Calu3 (cell line): ENCODE data around the gene CIDEA. TPM values are rescaled to one million over a fixed set of nuclear protein-coding genes. Genes with fewer than 3 reads are reported as not detected.

ENCODE experiments used
- BruUV-seq: library from RNA; stranded (reverse); fragments of 400-500 nt; replicated peaks from 2 replicates; lab custom pipeline; 2021; lab: Mats Ljungman, UMichigan
- CTCF ChIA-PET: fragments of 300-600 bp; sonication (Branson Sonifier 250); formaldehyde crosslinking; loops from one replicate; lab custom pipeline; 2022; ENCODE audit warnings: antibody characterized with exemption; lab: Charles Lee
- DNase-seq: peaks from one replicate; pipeline ENCODE4 v3.0.0; 2022
- H3K27ac Mint-ChIP-seq: one replicate; pipeline ENCODE4 v1.8.0; 2022; ENCODE audit warnings: mixed read lengths; ENCODE audit not compliant: unreplicated experiment
- H3K27me3 Mint-ChIP-seq: one replicate; pipeline ENCODE4 v1.8.0; 2022; ENCODE audit warnings: mixed read lengths; ENCODE audit not compliant: unreplicated experiment
- H3K36me3 Mint-ChIP-seq: one replicate; pipeline ENCODE4 v1.8.0; 2022; ENCODE audit warnings: mild to moderate bottlenecking, moderate library complexity, mixed read lengths; ENCODE audit not compliant: insufficient read depth, unreplicated experiment
- H3K4me1 Mint-ChIP-seq: one replicate; pipeline ENCODE4 v1.8.0; 2022; ENCODE audit warnings: mild to moderate bottlenecking, low read depth, mixed read lengths; ENCODE audit not compliant: unreplicated experiment
- H3K4me3 Mint-ChIP-seq: one replicate; pipeline ENCODE4 v1.8.0; 2022; ENCODE audit warnings: mild to moderate bottlenecking, low read depth, moderate library complexity, mixed read lengths; ENCODE audit not compliant: unreplicated experiment
- H3K9me3 Mint-ChIP-seq: one replicate; pipeline ENCODE4 v1.8.0; 2022; ENCODE audit warnings: low read depth, mixed read lengths; ENCODE audit not compliant: unreplicated experiment
- intact Hi-C: fragments of 100-400 bp; cut with micrococcal nuclease; formaldehyde crosslinking; loops from one replicate; pipeline ENCODE4 v1.10.0; 2022; ENCODE audit not compliant: unreplicated experiment
- total RNA-seq: library from RNA; stranded (reverse); gene quantifications from 2 replicates; pipeline ENCODE4 v1.2.3, GENCODE V29; 2022
- TF ChIP-seq, protein P1 (sequence below): fragments of 200-600 bp; IDR thresholded peaks from one replicate; pipeline ENCODE4 v1.8.0; 2022; ENCODE audit warnings: antibody characterized with exemption; ENCODE audit not compliant: unreplicated experiment

CIDEA gene
- total RNA-seq, 1 experiment from 2014 or later = not detected

DNA sequence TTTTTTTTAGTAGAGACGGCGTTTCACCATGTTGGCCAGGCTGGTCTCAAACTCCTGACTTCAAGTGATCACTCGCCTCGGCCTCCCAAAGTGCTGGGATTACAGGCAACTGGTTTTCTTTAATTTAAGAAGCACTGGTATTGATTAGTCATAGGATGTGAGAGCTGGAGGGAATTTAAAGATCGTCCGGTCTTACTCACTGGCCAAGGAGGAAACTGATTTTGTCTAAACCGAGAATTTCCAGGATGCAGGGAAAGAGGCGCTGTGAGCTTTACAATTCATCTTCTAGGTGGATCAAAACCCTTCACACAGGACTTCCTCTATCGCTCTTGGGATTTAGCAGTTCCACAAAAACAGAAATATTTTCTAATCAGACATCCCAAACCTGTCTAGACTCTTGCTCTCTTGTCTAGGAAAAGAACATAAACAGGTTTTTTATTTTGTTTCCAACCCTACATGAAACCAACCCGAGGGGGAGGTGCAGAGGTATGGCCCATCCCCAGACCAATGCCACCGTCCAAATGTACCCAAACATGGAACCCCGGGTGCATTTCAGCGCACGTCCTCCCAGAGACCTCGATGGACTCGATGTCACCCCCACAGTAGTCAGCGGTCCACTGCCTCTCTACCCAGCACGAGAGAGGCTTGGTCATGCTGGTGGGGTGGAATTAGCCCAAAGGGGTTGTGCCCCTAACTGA, 41.4 kb downstream of the CIDEA start:
- Mint-ChIP-seq H3K4me1 (no peaks in the 10 kb centered on the region), H3K4me3 (no peak overlapping the region), H3K9me3 (no peaks in the 10 kb centered on the region), H3K27ac (no peak overlapping the region), H3K36me3 (no peaks in the 10 kb centered on the region), H3K27me3 (peaks cover 39% of the 10 kb centered on the region)
- DNase-seq = no peak
- intact Hi-C loops = no loop called here
- BruUV-seq = no TSS peak
- CTCF ChIA-PET = interaction anchor here (0.7 kb wide), 1 partner anchor 134 kb away, joined by 4 read pairs; no protein-coding TSS in a partner anchor
- TF ChIP-seq, protein P1, sequence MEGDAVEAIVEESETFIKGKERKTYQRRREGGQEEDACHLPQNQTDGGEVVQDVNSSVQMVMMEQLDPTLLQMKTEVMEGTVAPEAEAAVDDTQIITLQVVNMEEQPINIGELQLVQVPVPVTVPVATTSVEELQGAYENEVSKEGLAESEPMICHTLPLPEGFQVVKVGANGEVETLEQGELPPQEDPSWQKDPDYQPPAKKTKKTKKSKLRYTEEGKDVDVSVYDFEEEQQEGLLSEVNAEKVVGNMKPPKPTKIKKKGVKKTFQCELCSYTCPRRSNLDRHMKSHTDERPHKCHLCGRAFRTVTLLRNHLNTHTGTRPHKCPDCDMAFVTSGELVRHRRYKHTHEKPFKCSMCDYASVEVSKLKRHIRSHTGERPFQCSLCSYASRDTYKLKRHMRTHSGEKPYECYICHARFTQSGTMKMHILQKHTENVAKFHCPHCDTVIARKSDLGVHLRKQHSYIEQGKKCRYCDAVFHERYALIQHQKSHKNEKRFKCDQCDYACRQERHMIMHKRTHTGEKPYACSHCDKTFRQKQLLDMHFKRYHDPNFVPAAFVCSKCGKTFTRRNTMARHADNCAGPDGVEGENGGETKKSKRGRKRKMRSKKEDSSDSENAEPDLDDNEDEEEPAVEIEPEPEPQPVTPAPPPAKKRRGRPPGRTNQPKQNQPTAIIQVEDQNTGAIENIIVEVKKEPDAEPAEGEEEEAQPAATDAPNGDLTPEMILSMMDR = no peak

GRCh38 chr18:12296087-12296403, 41.9 kb downstream of the CIDEA start:
- BruUV-seq = no TSS peak
- DNase-seq = no peak
- intact Hi-C loops = no loop called here
- Mint-ChIP-seq H3K4me1 (no peaks in the 10 kb centered on the region), H3K27me3 (peaks cover 44% of the 10 kb centered on the region), H3K27ac (no peak overlapping the region), H3K9me3 (no peaks in the 10 kb centered on the region), H3K4me3 (no peak overlapping the region), H3K36me3 (no peaks in the 10 kb centered on the region)
- CTCF ChIA-PET = no interaction called here
- TF ChIP-seq, protein P1 = no peak

DNA sequence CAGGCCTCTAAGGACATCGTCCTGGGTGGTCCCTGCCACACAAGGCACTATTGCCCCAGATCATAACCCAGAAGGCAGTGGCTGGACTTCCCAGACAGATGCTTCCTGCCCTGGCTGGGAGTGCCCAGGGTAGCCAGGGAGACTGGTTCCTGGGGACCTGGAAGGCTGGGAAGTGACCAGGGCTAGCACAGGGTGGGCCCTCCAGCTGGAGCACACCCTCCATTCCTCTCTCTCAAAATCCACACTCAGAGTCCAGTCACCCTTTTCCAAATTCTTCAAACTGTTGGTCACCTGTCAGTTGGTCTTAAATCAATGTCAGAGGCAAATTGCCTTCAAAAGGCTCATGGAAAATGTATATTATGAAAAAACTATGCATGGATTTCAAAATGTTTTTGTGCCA, 42.3 kb downstream of the CIDEA start:
- peaks cover 49% of the 10 kb centered on the region for H3K27me3 Mint-ChIP-seq
- no peaks in the 10 kb centered on the region for H3K9me3 Mint-ChIP-seq
- H3K4me3 Mint-ChIP-seq = no peak overlapping the region
- intact Hi-C loops = no loop called here
- CTCF ChIA-PET = no interaction called here
- no peak overlapping the region for H3K27ac Mint-ChIP-seq
- no peak for DNase-seq
- no TSS peak for BruUV-seq
- no peaks in the 10 kb centered on the region for H3K36me3 Mint-ChIP-seq
- TF ChIP-seq, protein P1 = no peak
- H3K4me1 Mint-ChIP-seq = no peaks in the 10 kb centered on the region

DNA sequence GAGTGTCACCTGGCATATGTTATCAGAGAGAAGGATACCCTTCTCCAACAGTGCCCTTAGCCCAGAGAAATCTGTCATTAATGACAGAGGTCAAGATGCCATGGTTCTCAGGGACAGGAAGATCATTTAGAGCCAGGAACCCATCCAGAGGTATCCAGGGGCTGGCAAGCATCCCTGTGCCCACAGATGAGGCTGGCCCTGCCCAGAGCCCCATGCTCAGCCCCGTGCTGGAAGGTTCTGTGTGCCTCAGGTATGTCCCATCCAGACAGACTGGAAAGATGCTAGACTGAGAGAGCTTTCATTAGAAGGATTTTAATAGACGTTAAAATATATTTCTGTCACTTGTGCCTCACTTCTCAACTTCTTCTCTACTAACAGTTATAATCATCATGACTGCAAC, 45.7 kb downstream of the CIDEA start:
- Mint-ChIP-seq H3K27ac (no peak overlapping the region), H3K36me3 (no peaks in the 10 kb centered on the region), H3K27me3 (peaks cover 45% of the 10 kb centered on the region), H3K9me3 (no peaks in the 10 kb centered on the region), H3K4me1 (no peaks in the 10 kb centered on the region), H3K4me3 (no peak overlapping the region)
- BruUV-seq = no TSS peak
- TF ChIP-seq, protein P1 = no peak
- DNase-seq = no peak
- CTCF ChIA-PET = no interaction called here
- intact Hi-C loops = no loop called here
